HEK293 (cell line): ENCODE measurements around the gene THBS3.
A peak's percentile ranks its signal among the peaks of the same experiment; 100 is the strongest.

Source experiments
- ELK4 ChIP-seq: IDR thresholded peaks from 2 replicates; pipeline ENCODE4 v1.6.1; 2011; ENCODE audit warnings: mild to moderate bottlenecking, low read depth, low read length, borderline replicate concordance
- GLI4 ChIP-seq: fragments of 450-650 bp; formaldehyde crosslinking; IDR thresholded peaks from 2 replicates; pipeline ENCODE4 v1.5.1; 2016; ENCODE audit warnings: missing biosample characterization, missing genetic modification characterization
- HOXD13 ChIP-seq: sonication (generic); formaldehyde crosslinking; IDR thresholded peaks from 2 replicates; pipeline ENCODE4 v1.8.0; 2022; ENCODE audit warnings: missing genetic modification reagents, borderline replicate concordance
- KLF1 ChIP-seq: fragments of 450-650 bp; formaldehyde crosslinking; IDR thresholded peaks from 2 replicates; pipeline ENCODE4 v1.5.1; 2016; ENCODE audit warnings: missing biosample characterization, missing genetic modification characterization
- KLF8 ChIP-seq: fragments of 450-650 bp; formaldehyde crosslinking; IDR thresholded peaks from 2 replicates; pipeline ENCODE4 v1.5.1; 2016; ENCODE audit warnings: missing biosample characterization, missing genetic modification characterization
- MZF1 ChIP-seq: fragments of 450-650 bp; formaldehyde crosslinking; IDR thresholded peaks from 2 replicates; pipeline ENCODE4 v1.5.1; 2017; ENCODE audit warnings: missing biosample characterization, missing genetic modification characterization, borderline replicate concordance
- REPIN1 ChIP-seq: fragments of 450-650 bp; formaldehyde crosslinking; IDR thresholded peaks from 2 replicates; pipeline ENCODE4 v1.5.1; 2017; ENCODE audit warnings: missing biosample characterization, missing genetic modification characterization, low read depth
- SCRT1 ChIP-seq: fragments of 450-650 bp; formaldehyde crosslinking; IDR thresholded peaks from 2 replicates; pipeline ENCODE4 v1.5.1; 2016; ENCODE audit warnings: missing biosample characterization, missing genetic modification characterization, borderline replicate concordance
- SETDB1 ChIP-seq: IDR thresholded peaks from one replicate; pipeline ENCODE4 v1.6.1; 2017; ENCODE audit warnings: mild to moderate bottlenecking, low read length, moderate library complexity, mixed read lengths; ENCODE audit not compliant: insufficient read length
- TCF7L2 ChIP-seq: IDR thresholded peaks from 2 replicates; pipeline ENCODE4 v1.6.1; 2011; ENCODE audit warnings: low read depth, mild to moderate bottlenecking, inconsistent platforms, low read length, moderate library complexity, borderline replicate concordance
- TRIM28 ChIP-seq: IDR thresholded peaks from 2 replicates; pipeline ENCODE4 v1.6.1; 2011; ENCODE audit warnings: low read length, control low read depth, borderline replicate concordance
- YY1 ChIP-seq: fragments of 450-650 bp; formaldehyde crosslinking; IDR thresholded peaks from 2 replicates; pipeline ENCODE4 v1.5.1; 2018; ENCODE audit warnings: missing biosample characterization, missing genetic modification characterization
- ZNF133 ChIP-seq: fragments of 450-650 bp; formaldehyde crosslinking; IDR thresholded peaks from 2 replicates; pipeline ENCODE4 v1.5.1; 2016; ENCODE audit warnings: missing biosample characterization, missing genetic modification characterization
- ZNF169 ChIP-seq: fragments of 450-650 bp; formaldehyde crosslinking; IDR thresholded peaks from 2 replicates; pipeline ENCODE4 v1.5.1; 2016; ENCODE audit warnings: missing biosample characterization, missing genetic modification characterization
- ZNF19 ChIP-seq: fragments of 450-650 bp; formaldehyde crosslinking; IDR thresholded peaks from 2 replicates; pipeline ENCODE4; 2016; ENCODE audit warnings: missing biosample characterization, missing genetic modification characterization, low read depth
- ZNF223 ChIP-seq: fragments of 450-650 bp; formaldehyde crosslinking; IDR thresholded peaks from 2 replicates; pipeline ENCODE4 v1.5.1; 2016; ENCODE audit warnings: missing biosample characterization, missing genetic modification characterization
- ZNF239 ChIP-seq: fragments of 450-650 bp; formaldehyde crosslinking; IDR thresholded peaks from 2 replicates; pipeline ENCODE4 v1.5.1; 2016; ENCODE audit warnings: missing biosample characterization, missing genetic modification characterization
- ZNF24 ChIP-seq: fragments of 450-650 bp; formaldehyde crosslinking; IDR thresholded peaks from 2 replicates; pipeline ENCODE4 v1.5.1; 2016; ENCODE audit warnings: missing biosample characterization, missing genetic modification characterization
- ZNF514 ChIP-seq: fragments of 450-650 bp; formaldehyde crosslinking; IDR thresholded peaks from 2 replicates; pipeline ENCODE4 v1.5.1; 2016; ENCODE audit warnings: missing biosample characterization, missing genetic modification characterization
- ZNF529 ChIP-seq: fragments of 450-650 bp; formaldehyde crosslinking; IDR thresholded peaks from 2 replicates; pipeline ENCODE4 v1.5.1; 2017; ENCODE audit warnings: missing genetic modification characterization, missing biosample characterization; ENCODE audit not compliant: insufficient replicate concordance
- ZNF544 ChIP-seq: fragments of 450-650 bp; formaldehyde crosslinking; IDR thresholded peaks from 2 replicates; pipeline ENCODE4 v1.5.0; 2017; ENCODE audit warnings: missing biosample characterization, missing genetic modification characterization
- ZNF560 ChIP-seq: fragments of 450-650 bp; formaldehyde crosslinking; IDR thresholded peaks from 2 replicates; pipeline ENCODE4 v1.5.1; 2017; ENCODE audit warnings: missing biosample characterization, missing genetic modification characterization, borderline replicate concordance
- ZNF585B ChIP-seq: fragments of 450-650 bp; formaldehyde crosslinking; IDR thresholded peaks from 2 replicates; pipeline ENCODE4 v1.5.1; 2016; ENCODE audit warnings: missing biosample characterization, missing genetic modification characterization
- ZNF626 ChIP-seq: fragments of 450-650 bp; sonication (Bioruptor Pico); formaldehyde crosslinking; IDR thresholded peaks from 2 replicates; pipeline ENCODE4 v1.5.1; 2018; ENCODE audit warnings: missing biosample characterization, missing genetic modification characterization, inconsistent platforms
- ZNF658 ChIP-seq: fragments of 450-650 bp; formaldehyde crosslinking; IDR thresholded peaks from 2 replicates; pipeline ENCODE4; 2016; ENCODE audit warnings: missing biosample characterization, missing genetic modification characterization
- ZNF776 ChIP-seq: fragments of 450-650 bp; formaldehyde crosslinking; IDR thresholded peaks from 2 replicates; pipeline ENCODE4 v1.5.0; 2017; ENCODE audit warnings: missing biosample characterization, missing genetic modification characterization, borderline replicate concordance
- ZNF792 ChIP-seq: fragments of 450-650 bp; formaldehyde crosslinking; IDR thresholded peaks from 2 replicates; pipeline ENCODE4 v1.5.1; 2016; ENCODE audit warnings: missing biosample characterization, missing genetic modification characterization
- ZNF837 ChIP-seq: fragments of 450-650 bp; formaldehyde crosslinking; IDR thresholded peaks from 2 replicates; pipeline ENCODE4 v1.5.1; 2016; ENCODE audit warnings: missing biosample characterization, missing genetic modification characterization
- ZNF843 ChIP-seq: fragments of 450-650 bp; formaldehyde crosslinking; IDR thresholded peaks from 2 replicates; pipeline ENCODE4 v1.5.1; 2016; ENCODE audit warnings: missing biosample characterization, missing genetic modification characterization
- ZSCAN30 ChIP-seq: fragments of 450-650 bp; IDR thresholded peaks from 2 replicates; pipeline ENCODE4 v1.5.1; 2018; ENCODE audit warnings: missing biosample characterization, mild to moderate bottlenecking, missing genetic modification characterization, moderate library complexity
- ZSCAN5A ChIP-seq: fragments of 450-650 bp; formaldehyde crosslinking; IDR thresholded peaks from 2 replicates; pipeline ENCODE4 v1.5.1; 2016; ENCODE audit warnings: missing biosample characterization, missing genetic modification characterization
- TF ChIP-seq, protein P1 (sequence below): fragments of 450-650 bp; formaldehyde crosslinking; IDR thresholded peaks from 2 replicates; pipeline ENCODE4 v1.5.1; 2016; ENCODE audit warnings: missing biosample characterization, missing genetic modification characterization
- TF ChIP-seq, protein P2 (sequence below): fragments of 450-650 bp; formaldehyde crosslinking; IDR thresholded peaks from 2 replicates; pipeline ENCODE4; 2016; ENCODE audit warnings: missing biosample characterization, missing genetic modification characterization
- TF ChIP-seq, protein P3 (sequence below): fragments of 450-650 bp; formaldehyde crosslinking; IDR thresholded peaks from 2 replicates; pipeline ENCODE4 v1.5.1; 2016; ENCODE audit warnings: missing biosample characterization, missing genetic modification characterization

Gene THBS3

DNA sequence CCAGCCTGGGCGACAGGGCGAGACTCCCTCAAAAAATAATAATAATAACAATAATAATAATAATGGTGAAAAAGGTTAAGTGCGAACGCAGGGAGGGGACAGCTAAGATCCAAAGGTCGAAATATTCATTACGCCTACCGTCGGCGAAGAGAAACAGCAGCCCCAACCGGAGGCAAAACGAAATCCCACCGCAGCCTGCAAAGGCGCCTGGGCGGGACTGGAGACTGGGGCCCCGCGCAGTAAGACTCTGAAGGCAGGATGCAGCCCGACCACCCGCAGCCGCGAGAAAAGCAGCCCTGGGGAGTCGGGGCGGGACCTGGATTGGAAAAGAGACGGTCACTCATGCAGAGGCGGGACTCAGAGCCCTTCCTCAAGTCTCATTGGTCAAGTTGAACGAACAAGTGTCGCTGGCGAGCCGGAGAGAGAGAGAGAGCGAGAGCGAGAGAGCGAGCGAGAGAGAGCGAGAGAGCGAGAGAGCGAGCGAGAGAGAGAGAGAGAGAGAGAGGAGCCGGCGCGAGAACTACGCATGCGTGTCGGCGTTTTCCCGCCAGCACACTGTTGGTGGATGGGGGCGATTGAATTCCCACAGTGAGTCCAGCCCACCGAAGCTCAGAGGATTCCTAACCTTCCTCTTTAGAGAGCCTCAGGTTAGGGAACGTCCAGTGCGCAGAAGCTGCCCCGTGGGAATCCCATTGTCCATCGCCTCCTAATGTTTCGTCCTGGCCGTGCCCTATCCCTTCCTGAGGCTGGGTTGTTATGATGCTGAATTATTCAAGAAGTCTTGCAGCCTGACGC, 36.9 kb upstream of the THBS3 start (continued):
- TF ChIP-seq ZNF776 (tag by site-specific recombination) = no peak
- no peak; the same call in 1 of the 2 replicates for TF ChIP-seq ZNF658 (tag by site-specific recombination)
- no peak for TF ChIP-seq ZNF544 (tag by site-specific recombination)
- 0 out of 2 replicates have a peak, but pooled peaks have one; percentile 70 for TF ChIP-seq ZNF514 (tag by site-specific recombination)
- TF ChIP-seq ELK4 = no peak
- TF ChIP-seq ZNF239 (tag by site-specific recombination) = peak; percentile 96
- peak; percentile 92 for TF ChIP-seq YY1 (tag by site-specific recombination)
- TF ChIP-seq ZNF792 (tag by site-specific recombination) = peak; percentile 94
- no peak for TF ChIP-seq ZNF529 (tag by site-specific recombination)
- no peak; the same call in 1 of the 2 replicates for TF ChIP-seq ZNF626 (tag by site-specific recombination)
- peak; percentile 79; the same call in 1 of the 2 replicates for TF ChIP-seq MZF1
- TF ChIP-seq, protein P1, sequence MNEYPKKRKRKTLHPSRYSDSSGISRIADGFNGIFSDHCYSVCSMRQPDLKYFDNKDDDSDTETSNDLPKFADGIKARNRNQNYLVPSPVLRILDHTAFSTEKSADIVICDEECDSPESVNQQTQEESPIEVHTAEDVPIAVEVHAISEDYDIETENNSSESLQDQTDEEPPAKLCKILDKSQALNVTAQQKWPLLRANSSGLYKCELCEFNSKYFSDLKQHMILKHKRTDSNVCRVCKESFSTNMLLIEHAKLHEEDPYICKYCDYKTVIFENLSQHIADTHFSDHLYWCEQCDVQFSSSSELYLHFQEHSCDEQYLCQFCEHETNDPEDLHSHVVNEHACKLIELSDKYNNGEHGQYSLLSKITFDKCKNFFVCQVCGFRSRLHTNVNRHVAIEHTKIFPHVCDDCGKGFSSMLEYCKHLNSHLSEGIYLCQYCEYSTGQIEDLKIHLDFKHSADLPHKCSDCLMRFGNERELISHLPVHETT (tag by site-specific recombination) = peak; percentile 100
- TF ChIP-seq TRIM28 = peak; percentile 99
- peak; percentile 100 for TF ChIP-seq SCRT1 (tag by site-specific recombination)
- TF ChIP-seq ZNF133 (tag by site-specific recombination) = peak; percentile 74
- TF ChIP-seq REPIN1 = peak; percentile 100
- peak; percentile 100 for TF ChIP-seq GLI4
- TF ChIP-seq KLF1 (tag by site-specific recombination) = peak; percentile 95
- peak; percentile 94 for TF ChIP-seq ZNF169
- TF ChIP-seq, protein P2, sequence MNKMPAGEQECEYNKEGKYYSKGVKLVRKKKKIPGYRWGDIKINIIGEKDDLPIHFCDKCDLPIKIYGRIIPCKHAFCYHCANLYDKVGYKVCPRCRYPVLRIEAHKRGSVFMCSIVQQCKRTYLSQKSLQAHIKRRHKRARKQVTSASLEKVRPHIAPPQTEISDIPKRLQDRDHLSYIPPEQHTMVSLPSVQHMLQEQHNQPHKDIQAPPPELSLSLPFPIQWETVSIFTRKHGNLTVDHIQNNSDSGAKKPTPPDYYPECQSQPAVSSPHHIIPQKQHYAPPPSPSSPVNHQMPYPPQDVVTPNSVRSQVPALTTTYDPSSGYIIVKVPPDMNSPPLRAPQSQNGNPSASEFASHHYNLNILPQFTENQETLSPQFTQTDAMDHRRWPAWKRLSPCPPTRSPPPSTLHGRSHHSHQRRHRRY (tag by site-specific recombination) = peak; percentile 97
- no peak for TF ChIP-seq ZNF560 (tag by site-specific recombination)
- TF ChIP-seq ZNF843 = peak; percentile 99
- peak; percentile 99 for TF ChIP-seq ZNF19 (tag by site-specific recombination)
- no peak for TF ChIP-seq SETDB1
- TF ChIP-seq ZNF24 (tag by site-specific recombination) = peak; percentile 100
- peak; percentile 100 for TF ChIP-seq ZSCAN5A (tag by site-specific recombination)
- peak; percentile 100 for TF ChIP-seq KLF8
- peak; percentile 100 for TF ChIP-seq ZSCAN30 (tag by site-specific recombination)
- TF ChIP-seq HOXD13 = no peak
- TF ChIP-seq ZNF223 (tag by site-specific recombination) = peak; percentile 89
- TF ChIP-seq ZNF585B (tag by site-specific recombination) = peak; percentile 22; the same call in 1 of the 2 replicates
- no peak; the same call in 1 of the 2 replicates for TF ChIP-seq TCF7L2
- TF ChIP-seq, protein P3, sequence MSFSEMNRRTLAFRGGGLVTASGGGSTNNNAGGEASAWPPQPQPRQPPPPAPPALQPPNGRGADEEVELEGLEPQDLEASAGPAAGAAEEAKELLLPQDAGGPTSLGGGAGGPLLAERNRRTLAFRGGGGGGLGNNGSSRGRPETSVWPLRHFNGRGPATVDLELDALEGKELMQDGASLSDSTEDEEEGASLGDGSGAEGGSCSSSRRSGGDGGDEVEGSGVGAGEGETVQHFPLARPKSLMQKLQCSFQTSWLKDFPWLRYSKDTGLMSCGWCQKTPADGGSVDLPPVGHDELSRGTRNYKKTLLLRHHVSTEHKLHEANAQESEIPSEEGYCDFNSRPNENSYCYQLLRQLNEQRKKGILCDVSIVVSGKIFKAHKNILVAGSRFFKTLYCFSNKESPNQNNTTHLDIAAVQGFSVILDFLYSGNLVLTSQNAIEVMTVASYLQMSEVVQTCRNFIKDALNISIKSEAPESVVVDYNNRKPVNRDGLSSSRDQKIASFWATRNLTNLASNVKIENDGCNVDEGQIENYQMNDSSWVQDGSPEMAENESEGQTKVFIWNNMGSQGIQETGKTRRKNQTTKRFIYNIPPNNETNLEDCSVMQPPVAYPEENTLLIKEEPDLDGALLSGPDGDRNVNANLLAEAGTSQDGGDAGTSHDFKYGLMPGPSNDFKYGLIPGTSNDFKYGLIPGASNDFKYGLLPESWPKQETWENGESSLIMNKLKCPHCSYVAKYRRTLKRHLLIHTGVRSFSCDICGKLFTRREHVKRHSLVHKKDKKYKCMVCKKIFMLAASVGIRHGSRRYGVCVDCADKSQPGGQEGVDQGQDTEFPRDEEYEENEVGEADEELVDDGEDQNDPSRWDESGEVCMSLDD (tag by site-specific recombination) = peak; percentile 97
- TF ChIP-seq ZNF837 (tag by site-specific recombination) = 0 out of 2 replicates have a peak, but pooled peaks have one; percentile 60
